Liver (tissue), 3 donors: ENCODE data around the gene CCNH.

ENCODE experiments used
- CTCF ChIP-seq: fragments of 150-350 bp; IDR thresholded peaks from 2 replicates; pipeline ENCODE4 v1.5.1; 2017; ENCODE audit warnings: improper control_type of control experiment, low read depth, low read length; ENCODE audit not compliant: missing input control
- GABPA ChIP-seq, 2 donors: IDR thresholded peaks in 1 of 2; conservative IDR thresholded peaks in 1 of 2; 2 replicates each; pipeline ENCODE4 v1.6.1; 2016; ENCODE audit warnings: antibody characterized with exemption in 2 of 2, mild to moderate bottlenecking in 1 of 2, moderate library complexity in 1 of 2
- donor health status: healthy.
- donor health status: healthy.

- TF ChIP-seq GABPA (IDR thresholded peaks at IDR 0.05 in 1 of 2, conservative IDR thresholded peaks at IDR 0.05 in 1 of 2): no peak
- TF ChIP-seq CTCF: no peak
These were observed 45.5 kb downstream of the CCNH start for GRCh38 chr5:87367243-87367642.
